GM12878 (cell line): ENCODE measurements around the gene GPALPP1. TPM values are rescaled to one million over a fixed set of nuclear protein-coding genes. Genes with fewer than 3 reads are reported as not detected.
A peak's percentile ranks its signal among the peaks of the same experiment; 100 is the strongest.

Experiments used
- BHLHE40 ChIP-seq, 2 experiments: fragments of 450-650 bp in 1 of 2; IDR thresholded peaks; 2 replicates each; pipeline ENCODE4 v1.6.1; 2011 to 2017; ENCODE audit warnings: low read depth in 2 of 2, borderline replicate concordance in 1 of 2, improper control_type of control experiment in 1 of 2, low read length in 1 of 2, mild to moderate bottlenecking in 1 of 2
- BMI1 ChIP-seq: fragments of 450-650 bp; IDR thresholded peaks from 2 replicates; pipeline ENCODE4 v1.6.1; 2016; ENCODE audit warnings: mild to moderate bottlenecking, moderate library complexity, borderline replicate concordance
- CHD1 ChIP-seq: IDR thresholded peaks from 2 replicates; pipeline ENCODE4 v1.6.1; 2012; ENCODE audit warnings: low read depth, low read length, improper control_type of control experiment
- E2F8 ChIP-seq: fragments of 450-650 bp; IDR thresholded peaks from 2 replicates; pipeline ENCODE4 v1.6.1; 2018; ENCODE audit warnings: mild to moderate bottlenecking, low read depth, moderate library complexity; ENCODE audit not compliant: partially characterized antibody
- EZH2 ChIP-seq: IDR thresholded peaks from 2 replicates; pipeline ENCODE4 v1.6.1; 2012; ENCODE audit warnings: low read depth, mild to moderate bottlenecking, control low read depth, inconsistent platforms, low read length, borderline replicate concordance; ENCODE audit not compliant: control insufficient read depth
- FOXM1 ChIP-seq: IDR thresholded peaks from 2 replicates; pipeline ENCODE4 v1.6.1; 2012; ENCODE audit warnings: low read depth, mild to moderate bottlenecking, inconsistent platforms, low read length, moderate library complexity
- IRF4 ChIP-seq: IDR thresholded peaks from 2 replicates; pipeline ENCODE4 v1.6.1; 2011; ENCODE audit warnings: low read depth, low read length
- JUND ChIP-seq: IDR thresholded peaks from 2 replicates; pipeline ENCODE4 v1.6.1; 2012; ENCODE audit warnings: low read depth, mild to moderate bottlenecking, low read length, improper control_type of control experiment, moderate library complexity
- KDM1A ChIP-seq: fragments of 200-600 bp; sonication (generic); IDR thresholded peaks from 2 replicates; pipeline ENCODE4 v1.6.1; 2016; ENCODE audit warnings: borderline replicate concordance
- LARP7 ChIP-seq: fragments of 450-650 bp; IDR thresholded peaks from 2 replicates; pipeline ENCODE4 v1.6.1; 2017; ENCODE audit warnings: mild to moderate bottlenecking
- NFIC ChIP-seq: IDR thresholded peaks from 2 replicates; pipeline ENCODE4 v1.6.1; 2012; ENCODE audit warnings: low read depth, mild to moderate bottlenecking, inconsistent platforms, low read length, moderate library complexity
- RAD21 ChIP-seq: IDR thresholded peaks from 2 replicates; pipeline ENCODE4 v1.6.1; 2011; ENCODE audit warnings: mild to moderate bottlenecking, low read depth, low read length, moderate library complexity; ENCODE audit not compliant: insufficient read depth
- RUNX3 ChIP-seq: IDR thresholded peaks from 2 replicates; pipeline ENCODE4 v1.6.1; 2012; ENCODE audit warnings: low read length, inconsistent platforms
- SIX5 ChIP-seq: IDR thresholded peaks from 2 replicates; pipeline ENCODE4 v1.6.1; 2011; ENCODE audit warnings: mild to moderate bottlenecking, low read depth, low read length, moderate library complexity; ENCODE audit not compliant: severe bottlenecking
- STAT1 ChIP-seq: fragments of 450-650 bp; conservative IDR thresholded peaks from 2 replicates; pipeline ENCODE4 v1.6.1; 2014; ENCODE audit warnings: antibody characterized with exemption, mild to moderate bottlenecking
- YY1 ChIP-seq: IDR thresholded peaks from 2 replicates; pipeline ENCODE4 v1.6.1; 2011; ENCODE audit warnings: low read depth, mild to moderate bottlenecking, low read length
- ZBTB40 ChIP-seq: fragments of 450-650 bp; IDR thresholded peaks from 2 replicates; pipeline ENCODE4 v1.6.1; 2016; ENCODE audit warnings: mild to moderate bottlenecking, moderate library complexity, borderline replicate concordance
- ZNF384 ChIP-seq: IDR thresholded peaks from 2 replicates; pipeline ENCODE4 v1.6.1; 2012; ENCODE audit warnings: low read depth, mild to moderate bottlenecking, low read length, improper control_type of control experiment, borderline replicate concordance
- polyA plus RNA-seq, 11 experiments: library from polyadenylated mRNA; depleted of rRNA in 4 of 11; unstranded in 6 of 11; stranded (reverse) in 5 of 11; fragments of >200 nt; fragmentation: Nextera tagmentation in 4 of 11; fragmentation: Illumina TruSeq in 1 of 11; extraction: Ambion mirVana in 4 of 11; extraction: Trizol in 1 of 11; gene quantifications; 1 replicate in 1 of 11; 2 replicates in 10 of 11; pipeline versions ENCODE4 v1.2.1 to v1.2.3, GENCODE V29; 2011 to 2016; ENCODE audit warnings: inconsistent platforms in 2 of 11, missing spikeins in 2 of 11, low read depth in 1 of 11
- total RNA-seq, 4 experiments: library from RNA; depleted of rRNA in 3 of 4; stranded (reverse); fragments of >200 nt in 3 of 4; fragmentation: Illumina TruSeq in 1 of 4; extraction: Trizol in 1 of 4; gene quantifications; 2 replicates each; pipeline versions ENCODE4 v1.2.1 to v1.2.3, GENCODE V29; 2013 to 2021
- TF ChIP-seq, protein P1 (sequence below): fragments of 150-350 bp; IDR thresholded peaks from 2 replicates; pipeline ENCODE4 v1.6.1; 2014; ENCODE audit warnings: mild to moderate bottlenecking, low read depth, low read length

Gene GPALPP1
- total and polyA plus RNA-seq, 10 of the 15 experiments (the other 5 are each of a cell fraction or from before 2014, with no cell fraction given), result 14.2 to 32.4 (median 27.9) TPM

- TF ChIP-seq ZBTB40 (no peak), KDM1A (no peak), FOXM1 (peak; percentile 36; the same call in 1 of the 2 replicates), BMI1 (peak; percentile 65), LARP7 (no peak), RAD21 (peak; percentile 91), RUNX3 (no peak), EZH2 (no peak), ZNF384 (no peak), JUND (no peak), NFIC (no peak), IRF4 (0 out of 2 replicates have a peak, but pooled peaks have one; percentile 41), SIX5 (no peak), E2F8 (no peak), BHLHE40 (IDR thresholded peaks at IDR 0.05; ENCODE audit: borderline replicate concordance in 1 of 2, low read depth in 2 of 2, low read length in 1 of 2) (0 out of 4 replicates have a peak, but pooled peaks of 1 of the 2 experiments have one; percentile 18), CHD1 (no peak), STAT1 (no peak), YY1 (peak; percentile 65; the same call in 1 of the 2 replicates)
- TF ChIP-seq, protein P1, sequence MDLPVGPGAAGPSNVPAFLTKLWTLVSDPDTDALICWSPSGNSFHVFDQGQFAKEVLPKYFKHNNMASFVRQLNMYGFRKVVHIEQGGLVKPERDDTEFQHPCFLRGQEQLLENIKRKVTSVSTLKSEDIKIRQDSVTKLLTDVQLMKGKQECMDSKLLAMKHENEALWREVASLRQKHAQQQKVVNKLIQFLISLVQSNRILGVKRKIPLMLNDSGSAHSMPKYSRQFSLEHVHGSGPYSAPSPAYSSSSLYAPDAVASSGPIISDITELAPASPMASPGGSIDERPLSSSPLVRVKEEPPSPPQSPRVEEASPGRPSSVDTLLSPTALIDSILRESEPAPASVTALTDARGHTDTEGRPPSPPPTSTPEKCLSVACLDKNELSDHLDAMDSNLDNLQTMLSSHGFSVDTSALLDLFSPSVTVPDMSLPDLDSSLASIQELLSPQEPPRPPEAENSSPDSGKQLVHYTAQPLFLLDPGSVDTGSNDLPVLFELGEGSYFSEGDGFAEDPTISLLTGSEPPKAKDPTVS, result 0 out of 2 replicates have a peak, but pooled peaks have one; percentile 22
These were observed 58.3 kb downstream of the GPALPP1 start (continued) for GRCh38 chr13:45047394-45048310.
